HUDEP-2 (cell line): Measurements from ENCODE around the gene FNDC3B.
A peak's percentile ranks its signal among the peaks of the same experiment; 100 is the strongest.

Source experiments
- DNase-seq, 76 experiments: peaks; one replicate each; lab custom pipeline; 2025; ENCODE audit not compliant: unreplicated experiment in 76 of 76; lab: John Stamatoyannopoulos, UW

Gene FNDC3B

GRCh38 chr3:172111163-172111562 is 71.8 kb downstream of the FNDC3B start:
- DNase-seq, result no peak

DNA sequence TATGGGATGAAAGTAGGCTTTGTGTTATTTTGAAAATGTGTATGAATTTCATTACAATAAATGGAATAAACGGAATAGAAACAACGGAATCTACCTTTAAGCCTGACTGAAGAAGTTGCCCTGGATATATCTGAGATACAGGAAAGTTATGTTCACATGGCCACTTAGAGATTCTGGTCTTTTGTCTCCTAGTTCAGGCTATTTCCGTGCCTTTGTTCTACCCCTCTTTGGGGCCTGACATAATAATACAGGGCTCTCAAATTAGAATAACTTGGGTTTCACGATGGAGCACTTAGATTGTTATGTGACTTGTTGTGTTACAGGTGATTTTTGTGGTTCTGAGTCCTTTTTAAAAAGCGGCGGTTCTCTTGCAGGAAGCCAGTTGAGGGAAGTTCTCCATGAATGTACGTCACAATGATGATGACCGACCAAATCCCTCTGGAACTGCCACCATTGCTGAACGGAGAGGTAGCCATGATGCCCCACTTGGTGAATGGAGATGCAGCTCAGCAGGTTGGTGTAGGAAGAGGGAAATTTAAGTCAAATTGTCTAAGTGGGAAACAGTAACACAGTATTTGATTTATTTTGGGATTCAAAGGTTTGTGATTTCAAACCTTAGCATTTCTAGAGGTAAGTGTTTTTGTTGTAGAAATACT is 72.8 kb downstream of the FNDC3B start:
- DNase-seq, result no peak

- no peak for DNase-seq
Observed at GRCh38 chr3:172112734-172113120, 73.3 kb downstream of the FNDC3B start.

DNA sequence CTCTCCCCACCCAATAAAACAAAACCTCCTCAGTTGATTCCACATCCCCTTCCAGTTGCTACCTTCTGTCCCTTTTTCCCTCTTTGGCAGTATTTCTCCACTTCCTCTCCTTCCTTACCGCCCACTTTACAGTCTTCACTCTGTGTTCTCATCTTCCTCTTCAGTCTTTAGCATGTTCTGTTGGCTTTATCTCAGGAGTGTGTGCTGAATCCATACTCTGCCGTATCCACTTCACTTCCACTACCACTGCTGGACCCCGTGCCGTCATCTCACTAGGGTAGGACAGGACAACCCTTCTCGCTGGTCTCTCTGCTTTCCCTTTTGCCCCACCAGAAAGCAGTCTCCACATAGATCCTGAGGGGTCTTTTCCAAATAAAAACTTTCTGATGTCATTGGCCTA is 74.3 kb downstream of the FNDC3B start:
- DNase-seq, result no peak

DNA sequence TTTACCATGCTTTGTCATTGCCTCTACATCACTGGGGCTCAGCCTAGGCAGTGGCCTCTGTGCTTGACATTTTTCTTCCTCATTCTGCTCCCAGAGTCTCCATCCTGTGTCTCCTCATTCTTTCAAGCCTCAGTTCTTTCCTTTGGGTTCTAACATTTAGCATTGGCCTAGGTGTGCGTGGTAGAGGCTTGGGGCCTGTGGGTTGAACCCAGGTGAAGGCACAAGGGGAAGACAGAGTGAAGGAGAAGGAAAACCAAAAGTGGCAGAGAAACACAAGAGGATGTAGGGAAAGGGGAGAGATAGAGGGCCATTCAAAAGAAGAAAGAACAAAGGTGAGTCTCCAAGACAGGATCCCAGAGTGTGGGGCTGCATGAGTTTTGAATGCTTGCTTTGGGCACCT is 75.7 kb downstream of the FNDC3B start:
- DNase-seq, result no peak

- DNase-seq, result no peak
Observed at GRCh38 chr3:172115787-172116186, 76.4 kb downstream of the FNDC3B start.

GRCh38 chr3:172118019-172118418 is 78.6 kb downstream of the FNDC3B start:
- DNase-seq, result no peak

- DNase-seq, result no peak
Observed at GRCh38 chr3:172119266-172119969, 80.0 kb downstream of the FNDC3B start.

GRCh38 chr3:172120912-172121311 is 81.5 kb downstream of the FNDC3B start:
- DNase-seq, result no peak

GRCh38 chr3:172121981-172122380 is 82.6 kb downstream of the FNDC3B start:
- no peak for DNase-seq

DNA sequence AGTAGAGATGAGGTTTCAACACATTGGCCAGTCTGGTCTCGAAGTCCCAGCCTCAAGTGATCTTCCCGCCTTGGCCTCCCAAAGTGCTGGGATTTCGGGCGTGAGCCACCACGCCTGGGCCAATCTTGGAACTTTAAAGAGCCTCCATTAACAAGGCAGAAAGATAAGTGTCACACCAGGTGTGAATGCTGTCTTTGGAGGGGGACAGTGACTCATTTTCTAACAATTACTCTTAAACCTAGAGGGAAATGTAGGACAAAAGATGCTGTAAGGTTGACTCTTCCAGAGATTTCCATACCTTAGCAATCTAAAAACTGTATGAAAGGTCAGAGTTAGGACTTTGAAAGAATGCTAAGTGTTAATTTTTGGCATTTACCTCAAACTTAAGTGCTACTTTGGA is 84.9 kb downstream of the FNDC3B start:
- DNase-seq, result no peak

- no peak for DNase-seq
Observed at GRCh38 chr3:172125053-172125452, 85.7 kb downstream of the FNDC3B start.

DNA sequence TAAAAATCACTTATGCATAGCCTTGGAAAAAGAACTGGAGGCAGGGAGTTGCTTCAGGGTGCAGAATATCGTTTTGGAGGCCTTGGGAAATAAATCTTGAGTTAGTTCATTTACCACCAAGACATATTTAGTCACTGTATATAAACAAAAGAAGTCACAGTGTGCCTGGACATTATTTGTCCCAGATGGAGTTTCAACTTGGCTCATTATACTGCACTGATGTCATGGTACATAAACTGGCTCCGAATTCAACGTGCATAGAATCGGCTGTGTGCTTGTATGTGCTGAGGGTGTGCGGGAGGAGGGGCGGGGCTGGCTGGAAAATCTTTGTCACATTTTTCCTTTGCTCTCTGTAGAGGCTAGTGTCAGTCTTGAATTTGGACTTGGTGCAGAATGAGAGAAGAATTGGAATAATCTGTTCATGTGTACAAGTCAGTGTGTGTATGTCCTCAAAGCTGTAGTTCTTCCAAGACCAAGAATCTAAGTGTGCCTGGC is 86.6 kb downstream of the FNDC3B start:
- peak in 17 of 76 experiments; percentile 1 to 34 (median 18) for DNase-seq

- no peak for DNase-seq
Observed at GRCh38 chr3:172126741-172127140, 87.4 kb downstream of the FNDC3B start.

DNA sequence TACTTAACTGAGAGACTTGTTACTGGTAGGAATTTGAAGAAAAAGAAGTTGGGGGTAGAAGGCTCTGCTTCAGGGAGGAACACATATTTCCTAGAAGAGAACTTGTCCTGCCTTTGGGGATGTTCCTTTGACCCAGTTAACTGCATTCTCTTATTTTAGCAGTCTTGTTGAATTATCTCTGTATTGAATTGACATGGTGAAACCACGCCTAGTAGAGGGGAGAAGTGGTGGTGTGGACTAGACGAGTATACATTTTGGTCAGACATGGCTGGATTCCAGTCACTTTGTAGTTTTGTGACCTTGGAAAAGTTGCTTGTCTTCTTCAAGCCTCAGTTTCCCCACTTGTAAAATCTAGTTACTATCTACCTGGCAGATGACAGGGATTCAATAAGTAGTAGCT is 87.8 kb downstream of the FNDC3B start:
- DNase-seq, result no peak

DNA sequence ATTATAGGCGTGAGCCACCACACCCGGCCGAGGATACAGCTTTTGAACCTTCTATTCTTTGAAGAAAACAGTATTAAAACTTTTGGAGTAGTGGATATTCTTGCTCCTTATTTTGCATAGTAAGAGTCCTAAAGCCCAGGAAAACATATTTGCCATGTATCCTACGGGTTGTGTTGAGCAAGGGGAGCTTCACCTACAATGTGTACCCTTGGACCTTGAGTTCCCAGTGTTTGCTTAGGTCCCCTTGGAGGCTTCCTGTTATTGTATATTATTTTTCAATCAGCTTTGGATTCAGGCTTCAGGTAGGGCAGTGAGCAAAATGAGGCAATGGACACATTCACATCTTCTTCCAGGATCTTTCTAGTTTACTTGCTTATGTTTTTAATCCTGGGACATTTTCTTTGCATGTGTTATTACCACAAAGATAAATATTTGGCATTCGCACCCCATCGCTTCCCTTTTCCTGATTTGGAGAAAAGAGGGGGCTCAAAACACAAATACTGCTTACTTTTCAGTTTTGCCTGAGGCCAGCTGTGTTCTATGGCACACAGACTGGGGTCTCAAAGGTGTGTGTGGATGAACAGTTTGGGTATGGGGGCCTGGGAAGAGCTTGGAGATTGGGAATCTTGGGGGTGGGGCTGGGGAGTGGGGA is 88.7 kb downstream of the FNDC3B start:
- no peak for DNase-seq

GRCh38 chr3:172128858-172129257 is 89.5 kb downstream of the FNDC3B start:
- no peak for DNase-seq

GRCh38 chr3:172129498-172129849 is 90.1 kb downstream of the FNDC3B start:
- no peak for DNase-seq

DNA sequence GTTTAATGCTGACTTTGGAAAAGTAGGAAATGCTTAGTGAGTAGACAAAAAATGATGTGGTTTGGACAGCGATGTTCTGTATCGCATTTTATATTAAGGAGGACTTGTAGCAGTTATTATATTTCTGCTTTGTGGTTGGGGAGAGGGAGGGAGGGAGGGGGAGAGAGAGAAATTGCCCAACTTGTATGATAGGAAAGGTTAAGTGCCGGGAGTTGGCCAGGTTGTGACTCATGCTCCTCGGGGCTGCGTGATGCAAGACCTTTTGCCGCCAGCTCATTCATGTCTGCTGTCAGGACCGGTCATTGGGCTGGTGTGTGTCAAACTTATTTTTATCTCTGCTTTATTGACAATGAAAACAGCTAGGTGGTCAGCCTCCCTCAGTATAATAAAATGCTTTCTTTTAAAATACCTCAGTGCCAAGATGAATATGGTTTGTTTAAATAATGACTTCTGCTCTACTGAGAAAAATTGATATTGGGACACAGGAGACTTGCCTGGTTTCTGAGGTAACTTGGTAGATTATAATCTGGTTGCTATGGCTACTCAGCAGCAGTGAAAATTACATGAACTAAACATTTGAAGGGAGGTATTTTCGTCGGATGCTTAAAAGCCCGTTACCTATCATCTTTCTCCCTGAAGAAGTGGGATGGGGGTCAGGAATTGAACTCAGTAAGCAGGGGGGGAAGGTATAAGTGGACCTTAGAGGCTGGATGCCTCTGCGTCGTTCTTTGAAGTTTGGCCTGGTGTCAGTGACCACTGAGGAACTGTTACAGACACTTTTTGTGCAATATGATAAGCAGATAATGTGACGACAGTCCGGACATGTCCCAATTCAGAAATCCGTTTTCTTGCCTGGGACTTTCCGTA is 90.7 kb downstream of the FNDC3B start:
- peak in 67 of 76 experiments; percentile 2 to 86 (median 53) for DNase-seq

GRCh38 chr3:172130717-172131050 is 91.3 kb downstream of the FNDC3B start:
- DNase-seq, result no peak

DNA sequence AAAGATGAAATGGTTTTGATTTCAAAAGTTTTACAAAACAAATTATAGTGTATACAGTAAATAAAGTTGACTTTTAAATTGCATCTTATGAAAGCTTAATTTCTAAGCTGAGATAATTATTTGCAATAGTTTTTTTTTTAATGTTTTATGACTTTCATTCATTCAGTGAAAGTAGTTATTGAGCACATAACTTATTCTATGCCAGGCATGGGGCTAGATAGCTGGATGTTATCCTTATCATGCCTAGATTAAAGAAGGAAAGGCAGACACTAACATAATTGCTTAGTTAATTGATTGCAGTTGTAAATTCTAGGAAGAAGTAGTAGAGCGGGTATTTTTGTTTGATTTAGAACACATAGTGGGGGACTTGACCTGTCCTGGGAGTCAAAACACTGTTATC is 92.4 kb downstream of the FNDC3B start:
- DNase-seq, result no peak
